ENCODE results near the gene GLT1D1.

- no peak for TF ChIP-seq CEBPB (IDR thresholded peaks at IDR 0.05)
- no peak for TF ChIP-seq RAD21 (IDR thresholded peaks at IDR 0.05; ENCODE audit: low read depth)
- no peak for TF ChIP-seq TAF1 (IDR thresholded peaks at IDR 0.05; ENCODE audit: low read depth)
- no peak for TF ChIP-seq USF1 (IDR thresholded peaks at IDR 0.05)
- TF ChIP-seq TEAD4 (IDR thresholded peaks at IDR 0.05), result no peak
- no peak for TF ChIP-seq EP300 (IDR thresholded peaks at IDR 0.05; ENCODE audit: borderline replicate concordance)
- TF ChIP-seq YY1 (IDR thresholded peaks at IDR 0.05; ENCODE audit: low read depth), result no peak
- no peak for TF ChIP-seq MAX (IDR thresholded peaks at IDR 0.05)
These were observed 116.8 kb downstream of the GLT1D1 start for GRCh38 chr12:128970110-128970509.
